Erythroblast (primary cell): ENCODE data around the gene MAGI1.

ENCODE experiments used
- GATA1 ChIP-seq: IDR thresholded peaks from 2 replicates; pipeline ENCODE4 v1.6.1; 2011; ENCODE audit warnings: low read depth, mild to moderate bottlenecking, control low read depth, low read length, moderate library complexity
- POLR2A ChIP-seq: IDR thresholded peaks from 2 replicates; pipeline ENCODE4 v1.6.1; 2011; ENCODE audit warnings: mild to moderate bottlenecking, low read length

DNA sequence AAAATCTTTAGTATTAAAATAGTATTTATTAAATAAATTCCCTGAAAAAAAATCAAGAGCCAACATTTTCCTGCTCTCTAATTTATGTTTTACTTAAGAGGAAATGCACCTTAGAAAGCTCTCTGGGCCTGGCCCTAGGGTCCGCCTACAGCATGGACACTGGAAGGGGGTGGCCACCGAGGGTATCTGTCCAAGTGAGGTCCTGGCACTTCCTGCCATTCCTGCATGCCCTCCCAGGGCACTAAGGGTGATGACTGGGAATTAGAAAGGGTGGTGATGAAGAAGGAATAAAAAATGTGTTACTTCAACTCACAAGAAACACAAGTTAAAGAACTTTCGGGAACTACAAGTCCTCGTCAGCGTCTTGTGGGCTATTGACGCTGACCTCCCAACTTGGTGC lies 92.8 kb downstream of the MAGI1 start:
- TF ChIP-seq POLR2A (no peak), GATA1 (no peak)
